B cell (primary cell): ENCODE results near the gene APOL2.

Source experiments
- EZH2 ChIP-seq: IDR thresholded peaks from 2 replicates; pipeline ENCODE4 v1.6.1; 2012; ENCODE audit warnings: borderline replicate concordance, low read depth, mild to moderate bottlenecking, moderate library complexity, low read length; ENCODE audit not compliant: insufficient read depth, poor library complexity, severe bottlenecking
- TF ChIP-seq, protein P1 (sequence below): fragments of 200-600 bp; IDR thresholded peaks from one replicate; pipeline ENCODE4 v1.8.0; 2022; ENCODE audit warnings: antibody characterized with exemption, mild to moderate bottlenecking

DNA sequence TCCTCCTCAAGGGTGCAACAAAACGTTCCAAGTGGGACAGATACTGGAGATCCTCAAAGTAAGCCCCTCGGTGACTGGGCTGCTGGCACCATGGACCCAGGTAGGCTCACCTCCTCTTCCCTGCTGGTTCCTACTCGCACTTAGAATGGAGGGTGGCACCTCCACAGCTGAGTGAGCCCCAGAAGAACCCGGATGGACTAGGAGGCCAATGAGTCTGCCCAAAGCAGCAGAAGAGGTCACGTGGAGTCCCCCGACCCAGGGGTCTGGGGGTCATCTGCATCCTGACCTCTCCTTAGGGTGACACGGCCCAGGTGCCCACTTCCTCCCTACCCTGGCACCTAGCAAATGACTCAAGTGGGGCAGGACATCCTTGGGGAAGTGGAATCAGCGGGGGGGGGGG is 18.0 kb upstream of the APOL2 start:
- TF ChIP-seq, protein P1, sequence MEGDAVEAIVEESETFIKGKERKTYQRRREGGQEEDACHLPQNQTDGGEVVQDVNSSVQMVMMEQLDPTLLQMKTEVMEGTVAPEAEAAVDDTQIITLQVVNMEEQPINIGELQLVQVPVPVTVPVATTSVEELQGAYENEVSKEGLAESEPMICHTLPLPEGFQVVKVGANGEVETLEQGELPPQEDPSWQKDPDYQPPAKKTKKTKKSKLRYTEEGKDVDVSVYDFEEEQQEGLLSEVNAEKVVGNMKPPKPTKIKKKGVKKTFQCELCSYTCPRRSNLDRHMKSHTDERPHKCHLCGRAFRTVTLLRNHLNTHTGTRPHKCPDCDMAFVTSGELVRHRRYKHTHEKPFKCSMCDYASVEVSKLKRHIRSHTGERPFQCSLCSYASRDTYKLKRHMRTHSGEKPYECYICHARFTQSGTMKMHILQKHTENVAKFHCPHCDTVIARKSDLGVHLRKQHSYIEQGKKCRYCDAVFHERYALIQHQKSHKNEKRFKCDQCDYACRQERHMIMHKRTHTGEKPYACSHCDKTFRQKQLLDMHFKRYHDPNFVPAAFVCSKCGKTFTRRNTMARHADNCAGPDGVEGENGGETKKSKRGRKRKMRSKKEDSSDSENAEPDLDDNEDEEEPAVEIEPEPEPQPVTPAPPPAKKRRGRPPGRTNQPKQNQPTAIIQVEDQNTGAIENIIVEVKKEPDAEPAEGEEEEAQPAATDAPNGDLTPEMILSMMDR = no peak
- no peak for TF ChIP-seq EZH2
